Endothelial cell of umbilical vein (primary cell): ENCODE data around the gene VAPB. TPM values are rescaled to one million over a fixed set of nuclear protein-coding genes. Genes with fewer than 3 reads are reported as not detected.

ENCODE experiments used
- BruUV-seq: library from RNA; stranded (reverse); fragments of 400-500 nt; replicated peaks from 2 replicates; lab custom pipeline; 2021; lab: Mats Ljungman, UMichigan
- CTCF ChIA-PET: fragments of 300-600, 350-600 bp; sonication (Branson Sonifier 250); formaldehyde crosslinking; loops from one replicate; lab custom pipeline; 2021; ENCODE audit warnings: antibody characterized with exemption, inconsistent platforms; lab: Charles Lee
- POLR2A ChIA-PET: fragments of 300-600, 350-600 bp; sonication (Branson Sonifier 250); formaldehyde crosslinking; loops from one replicate; lab custom pipeline; 2021; ENCODE audit warnings: antibody characterized with exemption, inconsistent platforms; lab: Charles Lee
- DNase-seq: peaks from one replicate; pipeline ENCODE4 v3.0.0-alpha.2; 2011; ENCODE audit warnings: low read depth, low spot score
- FAIRE-seq: peaks from 2 replicates; lab custom pipeline; 2011; peaks lifted over from hg19 to GRCh38; lab: Jason Lieb, UNC
- H2AFZ ChIP-seq: 2 replicates; pipeline ENCODE4 v1.6.0; 2012; ENCODE audit warnings: low read depth, low read length, control low read depth, inconsistent platforms
- H3K27ac ChIP-seq: 2 replicates; pipeline ENCODE4 v1.5.1; 2011; ENCODE audit warnings: low read depth, mild to moderate bottlenecking, control low read depth, low read length, moderate library complexity; ENCODE audit not compliant: insufficient read depth
- H3K27me3 ChIP-seq, 2 experiments: 2 replicates each; pipeline versions ENCODE4 v1.6.0 to v1.6.1; 2011; ENCODE audit warnings: low read length in 2 of 2, mixed read lengths in 1 of 2; ENCODE audit not compliant: control insufficient read depth in 2 of 2, insufficient read depth in 2 of 2
- H3K36me3 ChIP-seq, 2 experiments: 2 replicates in 1 of 2; 3 replicates in 1 of 2; pipeline ENCODE4 v1.5.1; 2011; ENCODE audit warnings: low read length in 2 of 2, mild to moderate bottlenecking in 1 of 2, moderate library complexity in 1 of 2; ENCODE audit not compliant: control insufficient read depth in 2 of 2, insufficient read depth in 2 of 2; ENCODE audit errors: extremely low read depth in 1 of 2
- H3K4me1 ChIP-seq: 3 replicates; pipeline ENCODE4 v1.5.1; 2011; ENCODE audit warnings: mild to moderate bottlenecking, low read length; ENCODE audit not compliant: control insufficient read depth, insufficient read depth; ENCODE audit errors: extremely low read depth
- H3K4me2 ChIP-seq: 2 replicates; pipeline ENCODE4 v1.6.1; 2011; ENCODE audit warnings: low read length, control low read depth, mixed read lengths; ENCODE audit not compliant: insufficient read depth
- H3K4me3 ChIP-seq, 3 experiments: fragments of 200-600 bp in 1 of 3; sonication (generic), shearing (Covaris generic) in 1 of 3; replicated peaks in 1 of 3; 2 replicates each; pipeline ENCODE4 v1.5.1; 2011 to 2016; ENCODE audit warnings: control low read depth in 3 of 3, low read length in 3 of 3, mild to moderate bottlenecking in 2 of 3, inconsistent platforms in 1 of 3, low read depth in 1 of 3, moderate library complexity in 1 of 3; ENCODE audit not compliant: insufficient read depth in 1 of 3
- H3K79me2 ChIP-seq: 2 replicates; pipeline ENCODE4 v1.6.0; 2012; ENCODE audit warnings: low read length, inconsistent platforms; ENCODE audit not compliant: control insufficient read depth, insufficient read depth
- H3K9ac ChIP-seq: replicated peaks from 2 replicates; pipeline ENCODE3; 2011; ENCODE audit warnings: low read length, control low read depth; ENCODE audit not compliant: insufficient read depth; ENCODE audit errors: extremely low read depth
- H3K9me1 ChIP-seq: replicated peaks from 3 replicates; pipeline ENCODE4 v1.6.0; 2011; ENCODE audit warnings: mild to moderate bottlenecking, low read length; ENCODE audit not compliant: control insufficient read depth, insufficient read depth; ENCODE audit errors: extremely low read depth
- H3K9me3 ChIP-seq: replicated peaks from 2 replicates; pipeline ENCODE4 v1.5.1; 2012; ENCODE audit warnings: low read length, inconsistent platforms; ENCODE audit not compliant: control insufficient read depth, insufficient read depth
- H4K20me1 ChIP-seq: replicated peaks from 2 replicates; pipeline ENCODE3; 2011; ENCODE audit warnings: mild to moderate bottlenecking, low read length; ENCODE audit not compliant: control insufficient read depth, insufficient read depth; ENCODE audit errors: extremely low read depth
- CTCF ChIP-seq, 2 donors: IDR thresholded peaks; 1 replicate in 1 of 2; 2 replicates in 1 of 2; pipeline ENCODE4 v1.5.1; 2011; ENCODE audit warnings: low read length in 2 of 2, mild to moderate bottlenecking in 2 of 2, moderate library complexity in 2 of 2, control low read depth in 1 of 2, inconsistent platforms in 1 of 2, low read depth in 1 of 2; ENCODE audit not compliant: insufficient read depth in 1 of 2; ENCODE audit errors: extremely low read depth in 1 of 2
- EZH2 ChIP-seq: IDR thresholded peaks from 2 replicates; pipeline ENCODE4 v1.6.1; 2012; ENCODE audit warnings: borderline replicate concordance, low read depth, mild to moderate bottlenecking, moderate library complexity, low read length, inconsistent platforms; ENCODE audit not compliant: severe bottlenecking
- FOS ChIP-seq: IDR thresholded peaks from 2 replicates; pipeline ENCODE4 v1.6.1; 2011; ENCODE audit warnings: mild to moderate bottlenecking, low read length, moderate library complexity, borderline replicate concordance; ENCODE audit not compliant: insufficient read depth
- MAX ChIP-seq: IDR thresholded peaks from 2 replicates; pipeline ENCODE4 v1.6.1; 2011; ENCODE audit not compliant: insufficient read depth, insufficient read length
- MYC ChIP-seq: IDR thresholded peaks from one replicate; pipeline ENCODE4 v1.6.1; 2011; ENCODE audit warnings: mild to moderate bottlenecking, low read depth, low read length
- POLR2A ChIP-seq: IDR thresholded peaks from 2 replicates; pipeline ENCODE4 v1.6.1; 2012; ENCODE audit warnings: low read depth, mild to moderate bottlenecking, control low read depth, low read length
- POLR2AphosphoS5 ChIP-seq: IDR thresholded peaks from 2 replicates; pipeline ENCODE4 v1.6.1; 2012; ENCODE audit warnings: low read depth, mild to moderate bottlenecking, control low read depth, low read length, moderate library complexity; ENCODE audit not compliant: insufficient read depth
- dilution Hi-C: fragments of 300-500 bp; cut with MboI; formaldehyde crosslinking; loops from one replicate; pipeline ENCODE4 v1.15.0; 2019; ENCODE audit warnings: low sequenced_read_pairs; ENCODE audit not compliant: extremely low pct_ligation_motif_present
- intact Hi-C: fragments of 100-400 bp; cut with micrococcal nuclease; formaldehyde crosslinking; loops from one replicate; pipeline ENCODE4 v1.10.0; 2022
- polyA plus RNA-seq, 4 experiments: library from polyadenylated mRNA; depleted of rRNA in 3 of 4; stranded (reverse) in 3 of 4; unstranded in 1 of 4; fragments of >200 nt; gene quantifications; 2 replicates each; pipeline versions ENCODE4 v1.2.1 to v1.2.3, GENCODE V29; 2011 to 2012; ENCODE audit warnings: missing spikeins in 1 of 4
- total RNA-seq: library from RNA; stranded (reverse); gene quantifications from 2 replicates; pipeline ENCODE4 v1.2.3, GENCODE V29; 2021

Gene VAPB
- total and polyA plus RNA-seq, 2 donors (not counting 3 experiments of a cell fraction or from before 2014, with no cell fraction given), result 17.9 to 48.9 TPM

GRCh38 chr20:58418949-58419748 is 30.1 kb downstream of the VAPB start:
- H3K9me1 ChIP-seq, result no peaks in the 10 kb centered on the region
- peaks cover 4% of the 10 kb centered on the region for H3K4me1 ChIP-seq
- CTCF ChIA-PET, result interaction anchor here (1.1 kb wide), 2 partner anchors 11 to 58 kb away, joined by 3 read pairs; no protein-coding TSS in a partner anchor
- POLR2A ChIA-PET, result no interaction called here
- TF ChIP-seq CTCF (IDR thresholded peaks at IDR 0.05; ENCODE audit: extremely low read depth in 1 of 2, insufficient read depth in 1 of 2, low read depth in 1 of 2, low read length in 2 of 2), result no peak
- TF ChIP-seq POLR2AphosphoS5, result no peak
- no peak for TF ChIP-seq EZH2
- no peak for TF ChIP-seq POLR2A
- TF ChIP-seq MYC, result no peak
- no peak for TF ChIP-seq FOS
- no peak for TF ChIP-seq MAX
- FAIRE-seq (no peak), DNase-seq (no peak)
- H3K9me3 ChIP-seq, result no peaks in the 10 kb centered on the region
- H3K36me3 ChIP-seq, result peaks cover 0 to 4% of the 10 kb centered on the region in 2 experiments
- peaks cover 9% of the 10 kb centered on the region for H4K20me1 ChIP-seq
- no peaks in the 10 kb centered on the region for H3K27me3 ChIP-seq
- H3K79me2 ChIP-seq, result peaks cover 68% of the 10 kb centered on the region
- H3K4me3 ChIP-seq, result no peak overlapping the region
- intact Hi-C loops (no loop called here), dilution Hi-C loops (no loop called here)
- H3K4me2 ChIP-seq, result no peak overlapping the region
- H3K9ac ChIP-seq, result no peak overlapping the region
- no peak overlapping the region for H3K27ac ChIP-seq
- BruUV-seq, result no TSS peak
- no peak overlapping the region for H2AFZ ChIP-seq
